Hepatocyte (in vitro differentiated cells): Measurements from ENCODE around the gene PPFIBP2. TPM values are rescaled to one million over a fixed set of nuclear protein-coding genes. Genes with fewer than 3 reads are reported as not detected.

Source experiments
- DNase-seq: peaks from one replicate; pipeline ENCODE4 v3.0.0-alpha.2; 2016; ENCODE audit warnings: low spot score
- H2AFZ ChIP-seq: fragments of 200-600 bp; sonication (generic); 2 replicates; pipeline ENCODE4 v1.6.0; 2016; ENCODE audit warnings: antibody characterized with exemption, mild to moderate bottlenecking
- H3K27ac ChIP-seq: fragments of 200-600 bp; sonication (generic); 2 replicates; pipeline ENCODE4 v1.5.1; 2016; ENCODE audit warnings: mild to moderate bottlenecking
- H3K27me3 ChIP-seq: fragments of 200-600 bp; sonication (generic); 2 replicates; pipeline ENCODE4 v1.6.1; 2016
- H3K36me3 ChIP-seq: fragments of 200-600 bp; sonication (generic); replicated peaks from 2 replicates; pipeline ENCODE4 v1.5.1; 2016; ENCODE audit warnings: low read depth; ENCODE audit not compliant: insufficient read depth
- H3K4me1 ChIP-seq: fragments of 200-600 bp; sonication (generic); 2 replicates; pipeline ENCODE4 v1.5.1; 2016; ENCODE audit warnings: mild to moderate bottlenecking, moderate library complexity; ENCODE audit not compliant: insufficient read depth
- H3K4me2 ChIP-seq: fragments of 200-600 bp; sonication (generic); 2 replicates; pipeline ENCODE4 v1.6.0; 2016
- H3K4me3 ChIP-seq: fragments of 200-600 bp; sonication (generic); 2 replicates; pipeline ENCODE4 v1.5.1; 2016; ENCODE audit warnings: mild to moderate bottlenecking
- H3K79me2 ChIP-seq: fragments of 200-600 bp; sonication (generic); 2 replicates; pipeline ENCODE4 v1.6.0; 2017; ENCODE audit warnings: mild to moderate bottlenecking
- H3K9me2 ChIP-seq: fragments of 200-600 bp; sonication (generic); replicated peaks from 2 replicates; pipeline ENCODE4 v1.6.0; 2017; ENCODE audit warnings: mild to moderate bottlenecking; ENCODE audit not compliant: insufficient read depth
- H3K9me3 ChIP-seq: fragments of 200-600 bp; sonication (generic); 2 replicates; pipeline ENCODE4 v1.5.1; 2016; ENCODE audit warnings: low read depth, mild to moderate bottlenecking
- H4K20me1 ChIP-seq: fragments of 200-600 bp; sonication (generic); 2 replicates; pipeline ENCODE4 v1.6.0; 2016; ENCODE audit warnings: mild to moderate bottlenecking; ENCODE audit not compliant: insufficient read depth, poor library complexity, severe bottlenecking
- CTCF ChIP-seq: fragments of 200-600 bp; sonication (generic); IDR thresholded peaks from 2 replicates; pipeline ENCODE4 v1.5.1; 2016; ENCODE audit warnings: antibody characterized with exemption, mild to moderate bottlenecking; ENCODE audit not compliant: poor library complexity
- EZH2 ChIP-seq: fragments of 200-600 bp; sonication (generic); IDR thresholded peaks from 2 replicates; pipeline ENCODE4 v1.6.1; 2016; ENCODE audit warnings: antibody characterized with exemption, mild to moderate bottlenecking, borderline replicate concordance
- EZH2phosphoT487 ChIP-seq: fragments of 200-600 bp; sonication (generic); IDR thresholded peaks from one replicate; pipeline ENCODE4 v1.6.1; 2018; ENCODE audit warnings: antibody characterized with exemption, mild to moderate bottlenecking, low read depth, moderate library complexity; ENCODE audit not compliant: unreplicated experiment, severe bottlenecking
- WGBS: methylation state at CpG from one replicate; pipeline ENCODE4 v1.1.6; 2016; ENCODE audit warnings: low lambda C conversion rate; ENCODE audit errors: missing lambda C conversion rate; 5-methylcytosine and 5-hydroxymethylcytosine counted together
- polyA plus RNA-seq: library from polyadenylated mRNA; unstranded; fragments of >200 nt; fragmentation: Nextera tagmentation; extraction: Ambion mirVana; gene quantifications from 2 replicates; pipeline ENCODE4 v1.2.1, GENCODE V29; 2016
- total RNA-seq: library from RNA; depleted of rRNA; stranded (reverse); fragments of >200 nt; gene quantifications from 2 replicates; pipeline ENCODE4 v1.2.3, GENCODE V29; 2014

Gene PPFIBP2
- total and polyA plus RNA-seq, 2 experiments from 2014 or later = 33.9 to 55.8 TPM

DNA sequence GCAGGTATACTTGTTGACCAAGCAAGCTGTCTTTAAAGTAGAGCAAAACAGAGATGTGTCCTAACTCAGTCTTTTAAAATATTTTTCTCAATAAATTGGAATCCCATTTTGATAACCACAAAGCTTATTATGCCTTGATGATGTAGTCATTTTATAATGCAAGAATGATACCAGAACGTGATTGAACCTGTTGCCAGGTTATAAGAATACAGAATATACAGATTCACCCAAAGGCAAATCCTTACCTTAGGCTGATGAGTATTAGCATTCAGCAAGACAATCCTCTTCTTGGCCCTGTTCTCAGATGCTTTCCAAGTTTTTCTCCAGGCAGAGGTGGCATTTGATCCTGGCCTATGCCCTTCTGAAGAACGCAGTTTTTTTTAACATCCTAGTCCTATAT, 76.1 kb downstream of the PPFIBP2 start:
- Histone ChIP-seq H3K4me3 (no peak overlapping the region), H3K9me2 (no peaks in the 10 kb centered on the region), H3K27me3 (no peaks in the 10 kb centered on the region), H3K9me3 (no peaks in the 10 kb centered on the region), H2AFZ (no peak overlapping the region), H3K36me3 (no peaks in the 10 kb centered on the region), H3K79me2 (peaks cover 70% of the 10 kb centered on the region), H3K4me1 (peaks cover 11% of the 10 kb centered on the region), H3K27ac (no peak overlapping the region), H3K4me2 (no peak overlapping the region), H4K20me1 (no peaks in the 10 kb centered on the region)
- WGBS = 95% methylated on average over 2 of the region's 2 CpGs
- no peak for DNase-seq
- TF ChIP-seq EZH2phosphoT487 = no peak
- no peak for TF ChIP-seq EZH2
- no peak for TF ChIP-seq CTCF

- Histone ChIP-seq H3K9me2 (no peaks in the 10 kb centered on the region), H4K20me1 (no peaks in the 10 kb centered on the region), H2AFZ (no peak overlapping the region), H3K4me2 (no peak overlapping the region), H3K9me3 (no peaks in the 10 kb centered on the region), H3K27ac (no peak overlapping the region), H3K27me3 (no peaks in the 10 kb centered on the region), H3K4me1 (peaks cover 16% of the 10 kb centered on the region), H3K36me3 (no peaks in the 10 kb centered on the region), H3K4me3 (no peak overlapping the region), H3K79me2 (peaks cover 64% of the 10 kb centered on the region)
- TF ChIP-seq EZH2 (no peak), EZH2phosphoT487 (no peak), CTCF (no peak)
- 98% methylated on average over 2 of the region's 2 CpGs for WGBS
- DNase-seq = no peak
These were observed 76.7 kb downstream of the PPFIBP2 start for GRCh38 chr11:7590529-7590928.

GRCh38 chr11:7591107-7591894, 77.5 kb downstream of the PPFIBP2 start:
- Histone ChIP-seq H3K27ac (no peak overlapping the region), H3K36me3 (no peaks in the 10 kb centered on the region), H3K9me3 (no peaks in the 10 kb centered on the region), H3K4me2 (no peak overlapping the region), H2AFZ (no peak overlapping the region), H3K27me3 (no peaks in the 10 kb centered on the region), H3K4me1 (peaks cover 20% of the 10 kb centered on the region), H4K20me1 (no peaks in the 10 kb centered on the region), H3K9me2 (no peaks in the 10 kb centered on the region), H3K4me3 (no peak overlapping the region), H3K79me2 (peaks cover 56% of the 10 kb centered on the region)
- 95% methylated on average over 6 of the region's 6 CpGs for WGBS
- TF ChIP-seq CTCF (no peak), EZH2 (no peak), EZH2phosphoT487 (no peak)
- no peak for DNase-seq
